Measurements from ENCODE around the gene IARS2. TPM values are rescaled to one million over a fixed set of nuclear protein-coding genes. Genes with fewer than 3 reads are reported as not detected.
"Not testable (repeated sequence)": the region's sequence is repeated elsewhere in the genome, so short reads cannot be mapped to it uniquely, and the experiment has no call there.

IARS2 gene
- polyA plus RNA-seq, 4 donors, result 57.5 to 101 (median 91.0) TPM

- DNase-seq (ENCODE audit: low read depth in 4 of 4, low spot score in 3 of 4), result no peak
Observed at GRCh38 chr1:220160027-220160426, 66.1 kb downstream of the IARS2 start.

- peak in 1 of 4 donors; percentile 7 for DNase-seq (ENCODE audit: low read depth in 4 of 4, low spot score in 3 of 4)
Observed at GRCh38 chr1:220164116-220164515, 70.2 kb downstream of the IARS2 start.

GRCh38 chr1:220164517-220164916 is 70.6 kb downstream of the IARS2 start:
- DNase-seq (ENCODE audit: low read depth in 4 of 4, low spot score in 3 of 4), result no peak

- no peak for DNase-seq (ENCODE audit: low read depth in 4 of 4, low spot score in 3 of 4)
Observed at GRCh38 chr1:220166853-220167252, 72.9 kb downstream of the IARS2 start.

GRCh38 chr1:220169887-220170286 is 76.0 kb downstream of the IARS2 start:
- DNase-seq (ENCODE audit: low read depth in 4 of 4, low spot score in 3 of 4), result not testable (repeated sequence)

GRCh38 chr1:220170836-220171526 is 77.0 kb downstream of the IARS2 start:
- DNase-seq (ENCODE audit: low read depth in 4 of 4, low spot score in 3 of 4), result no peak

GRCh38 chr1:220176540-220176939 is 82.6 kb downstream of the IARS2 start:
- no peak for DNase-seq (ENCODE audit: low read depth in 4 of 4, low spot score in 3 of 4)

- no peak for DNase-seq (ENCODE audit: low read depth in 4 of 4, low spot score in 3 of 4)
Observed at GRCh38 chr1:220182111-220182510, 88.2 kb downstream of the IARS2 start.

- DNase-seq (ENCODE audit: low read depth in 4 of 4, low spot score in 3 of 4), result no peak
Observed at GRCh38 chr1:220182656-220183055, 88.7 kb downstream of the IARS2 start.

GRCh38 chr1:220184506-220184905 is 90.6 kb downstream of the IARS2 start:
- no peak for DNase-seq (ENCODE audit: low read depth in 4 of 4, low spot score in 3 of 4)

- no peak for DNase-seq (ENCODE audit: low read depth in 4 of 4, low spot score in 3 of 4)
Observed at GRCh38 chr1:220186752-220187151, 92.8 kb downstream of the IARS2 start.

- DNase-seq (ENCODE audit: low read depth in 4 of 4, low spot score in 3 of 4), result no peak
Observed at GRCh38 chr1:220188538-220188937, 94.6 kb downstream of the IARS2 start.

- DNase-seq (ENCODE audit: low read depth in 4 of 4, low spot score in 3 of 4), result no peak
Observed at GRCh38 chr1:220189750-220190347, 95.9 kb downstream of the IARS2 start.

GRCh38 chr1:220195701-220196100 is 101.8 kb downstream of the IARS2 start:
- no peak for DNase-seq (ENCODE audit: low read depth in 4 of 4, low spot score in 3 of 4)

Other genes starting within 250 kb of the IARS2 start
- gene SLC30A10, start 165.6 kb upstream of the IARS2 start, polyA plus RNA-seq (ENCODE audit: insufficient read length in 4 of 4), result under 1 TPM; 0.11 to 0.40 (median 0.18) TPM
- gene EPRS1, start 47.6 kb upstream of the IARS2 start, polyA plus RNA-seq (ENCODE audit: insufficient read length in 4 of 4), result 100 to 1,000 TPM; 103 to 127 (median 111) TPM
- gene BPNT1, start 4.3 kb upstream of the IARS2 start, polyA plus RNA-seq (ENCODE audit: insufficient read length in 4 of 4), result 10 to 100 TPM; 31.6 to 52.4 (median 48.3) TPM
- gene RAB3GAP2, start 178.3 kb downstream of the IARS2 start, polyA plus RNA-seq (ENCODE audit: insufficient read length in 4 of 4), result 10 to 100 TPM; 25.7 to 37.6 (median 34.7) TPM